ENCODE results near the gene DAPL1.

DNA sequence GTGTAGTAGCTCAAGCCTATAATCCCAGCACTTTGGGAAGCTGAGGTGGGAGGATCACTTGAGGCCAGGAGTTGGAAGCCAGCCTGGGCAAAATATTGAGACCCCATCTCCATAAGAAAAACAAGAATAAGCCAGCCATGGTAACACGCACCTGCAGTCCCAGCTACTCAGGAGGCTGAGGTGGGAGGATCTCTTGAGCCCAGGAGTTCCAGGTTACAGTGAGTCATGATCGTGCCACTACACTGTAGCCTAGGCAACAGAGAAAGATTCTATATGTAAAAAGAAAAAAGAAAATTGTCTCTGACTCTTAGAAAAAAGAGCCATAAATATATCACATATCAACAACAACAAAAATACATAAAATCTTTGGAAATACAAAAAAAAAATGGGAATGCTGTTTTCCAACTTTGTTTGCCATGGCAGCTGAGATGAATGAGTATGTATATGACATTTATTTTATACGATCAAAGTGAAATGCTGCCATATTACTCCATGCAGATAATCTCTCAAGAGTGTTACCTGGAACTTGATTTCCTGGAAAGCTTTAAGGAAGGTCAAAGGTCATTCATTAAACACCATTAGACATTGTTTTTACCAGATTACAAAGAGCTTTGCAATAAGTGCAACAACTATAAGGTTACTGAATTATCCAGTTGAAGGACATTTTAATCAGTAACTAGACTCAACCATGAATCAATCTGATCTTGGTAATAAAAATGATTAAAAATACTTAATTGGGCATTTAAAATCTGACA is 19.7 kb upstream of the DAPL1 start:
- TF ChIP-seq, protein P1, sequence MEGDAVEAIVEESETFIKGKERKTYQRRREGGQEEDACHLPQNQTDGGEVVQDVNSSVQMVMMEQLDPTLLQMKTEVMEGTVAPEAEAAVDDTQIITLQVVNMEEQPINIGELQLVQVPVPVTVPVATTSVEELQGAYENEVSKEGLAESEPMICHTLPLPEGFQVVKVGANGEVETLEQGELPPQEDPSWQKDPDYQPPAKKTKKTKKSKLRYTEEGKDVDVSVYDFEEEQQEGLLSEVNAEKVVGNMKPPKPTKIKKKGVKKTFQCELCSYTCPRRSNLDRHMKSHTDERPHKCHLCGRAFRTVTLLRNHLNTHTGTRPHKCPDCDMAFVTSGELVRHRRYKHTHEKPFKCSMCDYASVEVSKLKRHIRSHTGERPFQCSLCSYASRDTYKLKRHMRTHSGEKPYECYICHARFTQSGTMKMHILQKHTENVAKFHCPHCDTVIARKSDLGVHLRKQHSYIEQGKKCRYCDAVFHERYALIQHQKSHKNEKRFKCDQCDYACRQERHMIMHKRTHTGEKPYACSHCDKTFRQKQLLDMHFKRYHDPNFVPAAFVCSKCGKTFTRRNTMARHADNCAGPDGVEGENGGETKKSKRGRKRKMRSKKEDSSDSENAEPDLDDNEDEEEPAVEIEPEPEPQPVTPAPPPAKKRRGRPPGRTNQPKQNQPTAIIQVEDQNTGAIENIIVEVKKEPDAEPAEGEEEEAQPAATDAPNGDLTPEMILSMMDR (IDR thresholded peaks at IDR 0.05; ENCODE audit: poor library complexity, severe bottlenecking), result no peak
- TF ChIP-seq TAF1 (IDR thresholded peaks at IDR 0.05; ENCODE audit: low read depth), result no peak
- no peak for TF ChIP-seq POLR2AphosphoS5 (IDR thresholded peaks at IDR 0.05)
- no peak for TF ChIP-seq EP300 (conservative IDR thresholded peaks at IDR 0.05; ENCODE audit: poor library complexity, severe bottlenecking)
- TF ChIP-seq SMC3 (conservative IDR thresholded peaks at IDR 0.05; ENCODE audit: poor library complexity), result no peak
- TF ChIP-seq, protein P2, sequence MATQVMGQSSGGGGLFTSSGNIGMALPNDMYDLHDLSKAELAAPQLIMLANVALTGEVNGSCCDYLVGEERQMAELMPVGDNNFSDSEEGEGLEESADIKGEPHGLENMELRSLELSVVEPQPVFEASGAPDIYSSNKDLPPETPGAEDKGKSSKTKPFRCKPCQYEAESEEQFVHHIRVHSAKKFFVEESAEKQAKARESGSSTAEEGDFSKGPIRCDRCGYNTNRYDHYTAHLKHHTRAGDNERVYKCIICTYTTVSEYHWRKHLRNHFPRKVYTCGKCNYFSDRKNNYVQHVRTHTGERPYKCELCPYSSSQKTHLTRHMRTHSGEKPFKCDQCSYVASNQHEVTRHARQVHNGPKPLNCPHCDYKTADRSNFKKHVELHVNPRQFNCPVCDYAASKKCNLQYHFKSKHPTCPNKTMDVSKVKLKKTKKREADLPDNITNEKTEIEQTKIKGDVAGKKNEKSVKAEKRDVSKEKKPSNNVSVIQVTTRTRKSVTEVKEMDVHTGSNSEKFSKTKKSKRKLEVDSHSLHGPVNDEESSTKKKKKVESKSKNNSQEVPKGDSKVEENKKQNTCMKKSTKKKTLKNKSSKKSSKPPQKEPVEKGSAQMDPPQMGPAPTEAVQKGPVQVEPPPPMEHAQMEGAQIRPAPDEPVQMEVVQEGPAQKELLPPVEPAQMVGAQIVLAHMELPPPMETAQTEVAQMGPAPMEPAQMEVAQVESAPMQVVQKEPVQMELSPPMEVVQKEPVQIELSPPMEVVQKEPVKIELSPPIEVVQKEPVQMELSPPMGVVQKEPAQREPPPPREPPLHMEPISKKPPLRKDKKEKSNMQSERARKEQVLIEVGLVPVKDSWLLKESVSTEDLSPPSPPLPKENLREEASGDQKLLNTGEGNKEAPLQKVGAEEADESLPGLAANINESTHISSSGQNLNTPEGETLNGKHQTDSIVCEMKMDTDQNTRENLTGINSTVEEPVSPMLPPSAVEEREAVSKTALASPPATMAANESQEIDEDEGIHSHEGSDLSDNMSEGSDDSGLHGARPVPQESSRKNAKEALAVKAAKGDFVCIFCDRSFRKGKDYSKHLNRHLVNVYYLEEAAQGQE (IDR thresholded peaks at IDR 0.05; ENCODE audit: borderline replicate concordance), result no peak
- TF ChIP-seq RAD21 (conservative IDR thresholded peaks at IDR 0.05), result no peak
- TF ChIP-seq MXI1 (conservative IDR thresholded peaks at IDR 0.05; ENCODE audit: poor library complexity, severe bottlenecking), result no peak
- no peak for TF ChIP-seq EZH2 (IDR thresholded peaks at IDR 0.05; ENCODE audit: borderline replicate concordance, insufficient read depth, low read length, poor library complexity, severe bottlenecking)
